HG03103 (cell line): ENCODE measurements around the gene NPR2.

Experiments used
- ATAC-seq: cut with Tn5 transposase; IDR thresholded peaks from one replicate; pipeline ENCODE4 v1.9.1; 2021; ENCODE audit warnings: low read depth; ENCODE audit not compliant: unreplicated experiment

Gene NPR2

DNA sequence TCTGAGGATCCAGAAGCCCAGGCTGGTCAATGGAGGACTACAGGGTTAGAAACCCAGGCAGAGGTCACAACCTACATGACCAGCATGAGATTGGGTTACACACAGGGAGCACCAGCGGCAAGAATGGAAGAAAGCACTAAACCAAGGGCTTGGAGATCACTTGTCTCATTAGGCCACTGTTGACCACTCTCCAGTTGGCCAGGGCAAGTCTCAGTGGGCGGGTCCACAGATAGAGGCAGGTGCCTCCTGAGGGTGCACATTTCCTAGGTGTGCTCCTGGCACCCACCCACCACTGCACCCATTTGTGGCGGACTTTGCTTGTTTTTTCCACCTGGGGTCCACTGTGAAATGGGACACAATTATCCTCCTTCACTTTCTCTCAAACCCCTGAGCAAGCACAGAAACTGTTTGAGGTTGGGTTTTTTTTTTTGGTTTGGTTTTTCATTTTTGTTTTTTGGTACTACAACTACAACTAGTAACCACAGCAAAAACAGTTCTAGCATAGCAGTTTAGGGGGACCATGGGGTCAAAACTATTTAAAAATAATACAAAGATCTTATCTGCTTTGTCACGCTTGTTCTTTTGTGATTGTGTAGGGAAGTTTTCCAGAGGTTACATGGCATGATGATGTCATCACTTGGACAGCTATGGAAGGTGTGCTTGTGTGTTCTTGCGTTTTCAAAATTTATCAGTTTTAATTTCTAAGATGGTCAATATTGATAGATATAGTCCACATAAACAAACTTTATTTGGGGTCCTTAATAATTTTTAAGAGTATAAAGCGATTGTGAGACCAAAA, 6.1 kb downstream of the NPR2 start:
- ATAC-seq: no peak

GRCh38 chr9:35798658-35799374, 7.4 kb downstream of the NPR2 start:
- ATAC-seq: no peak

DNA sequence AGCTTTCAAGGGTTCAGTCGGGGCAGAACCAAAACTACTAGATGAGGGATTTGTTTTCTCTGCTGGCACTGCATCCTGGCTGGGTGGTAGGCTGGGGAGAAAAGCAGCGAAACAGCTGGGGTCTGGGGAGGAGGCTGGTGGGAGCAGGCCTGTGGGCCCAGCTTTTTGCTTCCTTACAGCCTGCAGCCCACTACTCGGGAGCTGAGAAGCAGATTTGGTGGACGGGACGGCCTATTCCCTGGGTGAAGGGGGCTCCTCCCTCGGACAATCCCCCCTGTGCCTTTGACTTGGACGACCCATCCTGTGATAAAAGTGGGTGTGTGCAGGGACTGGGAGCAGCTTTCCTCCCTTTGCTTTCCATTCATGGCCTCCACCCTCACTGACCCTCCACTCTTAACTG, 9.1 kb downstream of the NPR2 start:
- ATAC-seq: no peak

- ATAC-seq: no peak
Observed at GRCh38 chr9:35801328-35802128, 10.1 kb downstream of the NPR2 start.

GRCh38 chr9:35806101-35806500, 14.7 kb downstream of the NPR2 start:
- no peak for ATAC-seq

GRCh38 chr9:35808433-35808832, 17.0 kb downstream of the NPR2 start:
- no peak for ATAC-seq

- ATAC-seq: no peak
Observed at GRCh38 chr9:35810122-35810521, 18.7 kb downstream of the NPR2 start.

GRCh38 chr9:35811381-35812024, 20.1 kb downstream of the NPR2 start:
- no peak for ATAC-seq

GRCh38 chr9:35812025-35812602, 20.7 kb downstream of the NPR2 start, which contains the start of gene SPAG8:
Gene SPAG8 (minus strand): TSS chr9:35812262. CDS start chr9:35812147, 115 bp downstream.
- ATAC-seq: peak; percentile 76

- no peak for ATAC-seq
Observed at GRCh38 chr9:35813434-35814105, 22.2 kb downstream of the NPR2 start.

DNA sequence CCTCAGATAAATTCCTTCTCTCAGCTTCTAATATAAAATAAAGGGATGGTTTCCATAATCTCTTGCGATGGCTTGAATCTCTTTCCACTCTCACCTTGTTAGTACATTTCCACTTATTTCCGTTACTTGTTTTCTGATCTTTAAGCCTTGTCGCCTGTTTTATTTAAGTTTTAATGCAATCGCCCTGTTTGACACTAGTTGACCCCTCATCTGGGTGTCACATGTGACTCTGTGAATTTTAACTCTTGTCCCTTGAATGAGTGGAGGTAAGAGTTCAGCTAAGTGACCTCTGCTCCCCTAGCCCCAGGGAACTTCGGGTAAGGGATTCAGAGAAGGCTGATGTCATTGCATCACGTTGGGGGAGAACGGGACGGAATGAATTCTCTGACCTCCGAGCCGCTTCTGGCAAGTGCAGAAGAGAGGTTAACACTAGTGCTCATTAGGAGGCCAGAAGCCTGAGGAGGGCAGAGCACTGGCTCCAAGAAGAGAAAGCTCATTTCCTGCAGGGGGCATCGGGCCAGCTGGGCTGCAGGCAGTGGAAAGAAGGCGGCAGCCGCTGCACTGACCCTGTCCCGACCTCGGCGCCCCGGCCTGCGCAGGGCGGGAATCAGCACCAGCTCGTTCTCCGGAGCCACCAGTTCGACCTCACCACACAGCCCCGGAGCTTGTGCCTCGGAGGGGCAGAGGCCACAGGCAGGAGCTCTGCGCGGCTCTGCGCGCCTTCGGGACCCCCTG, 22.9 kb downstream of the NPR2 start:
- ATAC-seq: peak; percentile 18

DNA sequence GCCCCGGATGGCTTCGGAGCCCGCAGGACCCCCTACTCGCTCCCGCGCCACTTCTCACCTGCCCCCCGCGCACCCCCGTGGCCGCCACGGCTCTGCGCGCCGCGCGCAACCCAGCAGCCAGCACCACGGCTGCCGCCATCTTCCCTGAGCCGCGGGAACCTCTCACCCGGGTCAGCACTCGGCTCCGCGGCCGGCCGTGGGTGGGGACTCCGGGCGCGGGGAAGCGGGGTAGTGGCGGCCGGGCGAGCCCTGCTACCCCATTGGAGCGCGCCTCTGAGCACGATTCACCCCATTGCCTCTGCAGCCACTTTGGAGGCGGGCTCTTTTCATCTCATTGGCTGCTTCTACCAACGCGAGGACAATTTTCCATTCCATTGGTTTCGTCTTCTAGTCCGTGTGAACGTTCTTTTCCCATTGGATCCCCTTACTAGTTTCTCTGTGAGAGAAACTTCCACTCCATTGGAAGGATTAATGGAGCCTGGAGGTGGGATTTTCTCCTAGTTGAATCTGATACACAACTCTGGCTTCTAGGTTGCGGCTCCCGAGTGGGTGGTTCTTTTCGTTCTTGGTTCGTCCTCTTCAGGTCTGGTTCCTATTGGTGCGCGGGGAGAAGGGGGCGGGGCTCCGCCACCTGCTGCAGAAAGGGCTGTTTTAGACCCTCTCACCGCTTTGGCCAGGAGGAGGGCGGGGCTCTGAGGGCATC, 23.6 kb downstream of the NPR2 start, which contains the start of gene HINT2:
HINT2 (minus strand) TSS at position 202 of the 703 bp plus-strand sequence; CDS start at position 139, 63 bp downstream.
- ATAC-seq: peak; percentile 61

DNA sequence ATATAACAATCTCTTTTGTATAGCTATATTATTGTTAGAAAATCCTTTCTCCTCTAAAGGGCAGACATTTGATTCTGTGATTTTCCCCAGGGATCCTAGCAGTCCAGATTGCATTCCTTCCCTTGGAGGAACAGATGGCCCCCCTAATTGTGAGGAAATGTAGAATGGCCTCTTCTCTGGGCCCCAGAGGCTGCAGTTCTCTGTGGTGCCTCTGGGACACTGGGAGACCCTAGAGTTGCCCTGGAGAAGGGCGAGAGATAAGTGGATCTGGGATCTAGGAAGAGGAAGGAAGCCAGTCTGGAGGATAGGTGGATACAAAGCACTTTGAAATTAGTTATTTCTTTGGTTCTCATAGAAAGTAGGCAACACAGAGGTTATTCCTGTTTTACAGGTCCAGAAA, 25.3 kb downstream of the NPR2 start:
- no peak for ATAC-seq

GRCh38 chr9:35818341-35818740, 26.9 kb downstream of the NPR2 start:
- ATAC-seq: no peak

GRCh38 chr9:35820076-35820475, 28.7 kb downstream of the NPR2 start:
- ATAC-seq: no peak

- no peak for ATAC-seq
Observed at GRCh38 chr9:35822926-35823325, 31.5 kb downstream of the NPR2 start.

DNA sequence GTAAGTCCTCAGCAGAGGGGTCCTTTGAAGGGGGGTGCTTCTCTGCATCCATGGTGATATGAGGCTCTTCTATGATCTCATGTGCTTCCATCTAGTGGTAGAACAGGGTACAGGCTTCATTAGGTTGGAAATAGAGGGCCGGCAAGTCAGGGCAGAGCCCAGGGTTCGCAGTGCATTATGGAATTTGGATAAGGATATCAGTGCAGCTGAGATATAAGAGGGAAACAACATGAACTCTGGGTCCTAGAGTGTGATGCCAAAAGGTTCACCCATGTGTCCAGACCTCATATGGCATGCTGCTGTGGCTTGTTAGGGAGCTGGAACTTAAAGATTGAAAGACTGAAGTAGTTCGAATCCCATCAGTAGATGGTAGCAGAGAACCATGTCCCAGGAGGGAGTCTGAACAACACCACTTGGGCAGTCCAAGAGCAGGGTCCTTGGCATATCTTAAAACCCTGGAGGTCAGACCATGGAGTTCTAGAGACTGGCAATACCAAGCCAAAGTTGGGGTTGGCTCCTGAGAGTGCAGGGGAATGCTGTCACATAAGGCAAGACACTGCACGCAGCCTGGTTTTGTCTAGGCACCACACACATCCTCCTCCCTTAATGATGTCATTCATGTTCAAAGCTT, 34.8 kb downstream of the NPR2 start:
- ATAC-seq: peak; percentile 39

DNA sequence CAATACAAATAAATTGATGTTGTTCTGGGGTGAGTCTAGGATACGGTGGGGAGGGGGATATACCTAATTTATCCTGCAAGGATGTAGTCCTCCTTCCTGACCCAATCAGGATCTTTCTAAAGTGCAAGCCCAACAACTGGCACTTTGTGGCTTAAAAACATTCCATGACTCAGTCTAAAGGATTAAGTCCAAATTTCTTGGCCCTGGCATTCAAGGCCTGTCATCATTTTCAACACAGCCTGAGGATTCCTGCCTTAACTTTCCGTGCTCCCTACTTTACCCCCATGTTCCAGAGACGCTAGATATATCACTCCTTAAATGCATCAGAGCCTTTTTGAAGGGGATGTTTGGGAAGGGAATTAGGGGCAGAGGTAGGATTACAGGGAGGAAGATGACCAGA, 36.1 kb downstream of the NPR2 start:
- no peak for ATAC-seq
